Omental fat pad (tissue), 4 donors: ENCODE measurements around the gene IL22RA2. TPM values are rescaled to one million over a fixed set of nuclear protein-coding genes. Genes with fewer than 3 reads are reported as not detected.

Experiments used
- ATAC-seq: fragments of 150-250 bp; one replicate; pipeline ENCODE4 v1.9.1; 2016; ENCODE audit warnings: mild to moderate bottlenecking, moderate library complexity; ENCODE audit not compliant: low FRiP score
- DNase-seq: peaks from one replicate; pipeline ENCODE4 v3.0.0-alpha.2; 2019; ENCODE audit warnings: low spot score
- total RNA-seq, 4 donors: library from RNA; depleted of rRNA; stranded (reverse); fragments of >200 nt; gene quantifications; one replicate each; pipeline ENCODE4 v1.1.0, GENCODE V29; 2016
- TF ChIP-seq, protein P1 (sequence below), 3 donors: fragments of 450-650 bp; IDR thresholded peaks; one replicate each; pipeline ENCODE4 v1.5.1; 2016 to 2017; ENCODE audit warnings: antibody characterized with exemption in 3 of 3, mild to moderate bottlenecking in 3 of 3, moderate library complexity in 2 of 3

IL22RA2 gene
- total RNA-seq, 4 donors from 2014 or later = not detected

DNA sequence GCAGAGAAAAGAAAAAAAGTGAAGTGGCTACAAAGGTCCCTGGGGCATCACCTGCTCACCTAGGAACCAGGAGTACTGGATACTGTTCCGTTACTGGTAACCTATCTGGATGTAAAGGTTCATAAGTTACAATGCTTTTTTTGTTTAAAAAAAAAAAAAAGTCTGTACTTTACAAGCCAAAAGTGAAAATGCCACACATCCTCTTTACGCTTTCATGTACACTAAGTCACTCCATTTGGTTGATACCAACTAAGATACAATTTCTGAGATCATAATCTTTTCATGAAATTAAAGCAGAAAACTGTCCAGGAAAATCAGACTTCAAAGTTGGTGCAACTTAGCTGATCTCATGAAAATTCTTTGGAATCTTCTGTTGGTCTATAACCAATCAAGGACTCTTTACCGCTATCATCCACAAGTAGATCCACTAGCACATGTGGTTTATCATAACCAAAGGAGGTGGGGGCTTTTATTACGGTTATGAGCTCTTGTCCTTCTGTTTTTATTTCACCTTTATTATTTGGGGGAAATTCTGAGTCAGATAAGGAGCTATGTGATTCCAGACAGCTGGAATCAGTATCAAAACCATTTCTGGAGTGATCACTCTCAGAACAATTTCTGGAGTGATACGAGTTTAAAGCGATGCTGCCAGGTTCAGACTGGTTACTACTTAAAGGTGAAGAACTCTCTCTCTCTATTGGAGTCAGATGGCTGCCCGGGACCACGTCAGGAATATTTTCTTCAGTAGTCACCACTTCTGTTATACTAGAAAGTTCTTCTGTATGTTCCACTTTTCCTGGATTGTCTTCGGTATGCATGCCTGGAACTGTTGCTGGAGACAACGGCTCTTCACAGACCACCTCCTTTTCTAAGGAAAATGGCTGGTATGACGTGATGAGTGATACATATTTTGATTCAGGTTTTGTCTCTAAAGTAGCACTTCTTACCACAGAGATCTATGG, 24.5 kb upstream of the IL22RA2 start:
- TF ChIP-seq, protein P1, sequence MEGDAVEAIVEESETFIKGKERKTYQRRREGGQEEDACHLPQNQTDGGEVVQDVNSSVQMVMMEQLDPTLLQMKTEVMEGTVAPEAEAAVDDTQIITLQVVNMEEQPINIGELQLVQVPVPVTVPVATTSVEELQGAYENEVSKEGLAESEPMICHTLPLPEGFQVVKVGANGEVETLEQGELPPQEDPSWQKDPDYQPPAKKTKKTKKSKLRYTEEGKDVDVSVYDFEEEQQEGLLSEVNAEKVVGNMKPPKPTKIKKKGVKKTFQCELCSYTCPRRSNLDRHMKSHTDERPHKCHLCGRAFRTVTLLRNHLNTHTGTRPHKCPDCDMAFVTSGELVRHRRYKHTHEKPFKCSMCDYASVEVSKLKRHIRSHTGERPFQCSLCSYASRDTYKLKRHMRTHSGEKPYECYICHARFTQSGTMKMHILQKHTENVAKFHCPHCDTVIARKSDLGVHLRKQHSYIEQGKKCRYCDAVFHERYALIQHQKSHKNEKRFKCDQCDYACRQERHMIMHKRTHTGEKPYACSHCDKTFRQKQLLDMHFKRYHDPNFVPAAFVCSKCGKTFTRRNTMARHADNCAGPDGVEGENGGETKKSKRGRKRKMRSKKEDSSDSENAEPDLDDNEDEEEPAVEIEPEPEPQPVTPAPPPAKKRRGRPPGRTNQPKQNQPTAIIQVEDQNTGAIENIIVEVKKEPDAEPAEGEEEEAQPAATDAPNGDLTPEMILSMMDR (IDR thresholded peaks at IDR 0.05) = no peak
- DNase-seq (no peak), ATAC-seq (no peak)

DNA sequence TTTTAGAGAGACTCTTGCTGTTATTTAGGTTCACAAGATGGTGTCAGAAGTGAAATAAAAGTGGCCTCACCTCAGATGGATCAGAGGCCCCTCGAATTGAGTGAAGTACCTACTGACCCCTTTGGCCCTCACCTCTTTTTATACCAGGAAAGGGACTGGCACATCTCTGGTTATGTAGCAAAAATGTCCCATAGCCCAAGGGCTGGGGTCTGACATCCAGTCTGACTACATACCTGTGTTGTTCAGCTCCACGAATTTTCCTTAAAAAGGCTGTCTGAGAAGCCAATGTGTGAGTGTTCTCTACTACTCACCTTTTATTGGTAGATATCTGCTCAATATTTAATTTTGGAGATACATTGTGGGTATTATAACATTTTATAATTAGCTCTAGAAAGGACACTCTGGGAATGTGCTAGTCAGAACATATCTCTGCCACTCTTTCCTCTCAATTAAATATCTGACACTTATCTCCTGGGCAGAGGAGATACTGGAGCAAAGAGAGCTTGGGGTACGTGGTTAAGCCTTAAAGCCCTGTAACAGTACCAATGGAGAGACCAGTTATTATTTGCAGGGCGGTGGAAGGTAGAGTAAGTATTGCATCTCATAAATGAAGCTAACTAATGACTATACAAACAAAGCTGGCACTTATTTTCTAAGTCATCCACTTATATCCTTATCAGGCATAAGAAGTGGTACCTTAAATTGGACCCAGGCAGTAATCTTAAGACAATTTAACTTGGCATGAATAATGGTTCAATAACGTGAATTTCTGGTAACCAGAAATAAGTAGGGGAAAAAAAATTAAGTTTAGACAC, 20.0 kb upstream of the IL22RA2 start:
- DNase-seq (no peak), ATAC-seq (no peak)
- TF ChIP-seq, protein P1 (IDR thresholded peaks at IDR 0.05) = no peak

DNA sequence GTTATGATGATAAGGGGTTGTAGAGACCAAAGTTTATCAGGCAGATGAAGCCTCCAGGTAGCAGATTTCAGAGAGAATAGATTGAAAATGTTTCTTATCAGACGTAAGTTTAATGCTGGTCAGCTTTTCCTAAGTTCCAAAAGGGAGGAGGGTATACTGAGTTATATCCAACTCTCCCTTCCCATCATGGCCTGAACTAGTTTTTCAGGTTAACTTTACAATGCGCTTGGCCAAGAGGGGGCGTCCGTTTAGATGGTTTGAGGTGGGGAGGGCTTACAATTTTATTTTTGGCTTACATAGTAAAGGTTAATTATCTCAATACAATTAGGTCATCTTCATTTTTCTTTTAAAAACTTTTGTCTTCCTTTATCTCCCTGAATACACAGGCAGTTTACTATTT, 19.4 kb upstream of the IL22RA2 start:
- TF ChIP-seq, protein P1 (IDR thresholded peaks at IDR 0.05) = no peak
- no peak for ATAC-seq

DNA sequence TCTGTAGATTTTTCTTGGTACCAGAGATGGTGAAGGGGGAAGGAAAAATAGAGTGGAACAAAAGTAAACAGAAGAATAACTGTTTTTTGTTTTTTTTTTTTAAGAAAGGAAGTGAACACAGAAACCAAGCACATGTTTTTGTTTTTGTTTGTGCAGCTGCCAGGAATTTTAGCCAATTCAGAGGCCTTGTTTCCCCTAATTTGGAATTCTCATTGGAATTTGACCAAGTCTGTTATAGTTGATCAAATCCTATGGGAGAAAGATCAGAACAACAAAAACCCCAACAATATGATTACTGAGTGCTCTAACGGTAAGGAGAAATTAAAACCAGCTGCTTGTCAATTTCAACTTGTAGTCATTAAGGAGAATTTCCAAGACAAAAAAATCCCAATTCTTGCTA, 18.2 kb upstream of the IL22RA2 start:
- TF ChIP-seq, protein P1 (IDR thresholded peaks at IDR 0.05) = no peak
- ATAC-seq = no peak
- no peak for DNase-seq

More for the DNA sequence above, 19.4 kb upstream of the IL22RA2 start:
- no peak for DNase-seq

DNA sequence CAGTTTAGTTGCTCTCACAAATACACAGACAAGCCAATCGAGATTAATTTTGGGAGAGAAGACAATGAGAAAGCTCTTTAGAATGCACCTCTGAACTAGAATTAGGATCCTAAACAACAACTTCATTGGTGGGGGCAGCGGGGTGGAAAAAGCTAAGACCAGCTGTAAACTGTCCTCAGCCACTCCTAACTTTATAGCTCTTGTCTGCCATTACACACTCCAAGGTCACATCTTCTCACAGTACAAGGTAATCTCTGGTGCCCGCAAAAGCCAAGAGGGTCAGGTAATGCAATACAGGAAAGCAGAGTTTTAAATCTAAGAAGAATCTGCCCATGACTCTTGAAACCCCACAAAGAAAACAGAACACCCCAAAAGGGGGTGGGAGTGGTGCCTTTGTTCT, 17.8 kb upstream of the IL22RA2 start:
- TF ChIP-seq, protein P1 (IDR thresholded peaks at IDR 0.05) = no peak
- ATAC-seq (no peak), DNase-seq (no peak)

DNA sequence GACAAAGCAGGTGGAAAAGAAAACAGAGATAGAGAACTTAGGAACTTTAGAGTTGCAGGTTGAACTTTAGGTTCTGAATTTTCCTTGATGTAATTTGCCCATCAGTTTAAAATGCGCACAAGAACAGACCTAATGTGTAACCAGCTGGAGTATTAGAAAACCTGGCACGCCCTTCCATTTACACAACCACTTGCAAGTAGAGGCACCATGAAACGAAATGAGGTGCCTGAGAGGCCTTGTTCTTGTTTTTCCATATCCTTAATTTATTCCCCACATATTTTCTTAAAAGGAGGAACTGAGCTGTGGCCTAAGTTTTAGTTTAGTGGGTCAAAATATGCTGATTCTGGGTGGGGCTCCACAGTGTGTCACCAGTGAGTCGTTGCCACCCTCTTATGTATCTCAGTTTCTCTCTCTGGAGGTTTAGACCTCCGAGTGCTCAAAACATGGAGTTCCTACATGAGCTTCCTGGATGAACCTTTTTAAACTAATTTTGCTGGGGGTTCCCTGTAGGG, 17.2 kb upstream of the IL22RA2 start:
- ATAC-seq = no peak
- DNase-seq = no peak
- TF ChIP-seq, protein P1 (IDR thresholded peaks at IDR 0.05) = no peak
